ENCODE measurements around the gene COL6A2. TPM values are rescaled to one million over a fixed set of nuclear protein-coding genes. Genes with fewer than 3 reads are reported as not detected.

The COL6A2 gene
- total and polyA plus RNA-seq, 2 of the 4 experiments (the other 2 are of a cell fraction) = 208 to 1,065 TPM

DNA sequence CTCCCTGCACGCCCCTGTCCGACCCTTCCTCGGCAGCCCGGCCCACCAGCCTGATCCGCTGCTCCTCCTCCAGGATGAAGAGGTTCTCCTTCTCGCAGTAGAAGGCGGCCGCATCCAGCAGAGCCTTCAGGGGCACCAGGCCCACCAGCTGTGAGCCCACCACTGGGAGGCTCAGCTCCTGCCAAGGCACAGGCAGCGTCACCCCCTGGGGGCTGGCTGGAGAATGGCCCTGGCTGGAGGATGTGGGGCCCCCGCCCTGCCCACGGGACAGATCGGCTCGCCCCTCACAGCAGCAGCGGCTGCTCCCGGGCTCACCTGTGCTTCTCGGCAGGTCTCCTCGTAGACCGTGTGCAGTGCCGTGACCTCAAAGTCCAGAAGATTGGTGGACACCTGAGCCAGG, 52.2 kb downstream of the COL6A2 start:
- no peak for TF ChIP-seq RCOR1 (IDR thresholded peaks at IDR 0.05; ENCODE audit: insufficient replicate concordance, low read length)
- TF ChIP-seq CEBPB (IDR thresholded peaks at IDR 0.05; ENCODE audit: low read depth, low read length) = no peak
- TF ChIP-seq SMC3 (IDR thresholded peaks at IDR 0.05; ENCODE audit: low read depth, low read length) = no peak
- TF ChIP-seq FOS (IDR thresholded peaks at IDR 0.05; ENCODE audit: low read depth, low read length) = no peak
- TF ChIP-seq MAFK (IDR thresholded peaks at IDR 0.05; ENCODE audit: low read depth, low read length) = no peak
- TF ChIP-seq, protein P1, sequence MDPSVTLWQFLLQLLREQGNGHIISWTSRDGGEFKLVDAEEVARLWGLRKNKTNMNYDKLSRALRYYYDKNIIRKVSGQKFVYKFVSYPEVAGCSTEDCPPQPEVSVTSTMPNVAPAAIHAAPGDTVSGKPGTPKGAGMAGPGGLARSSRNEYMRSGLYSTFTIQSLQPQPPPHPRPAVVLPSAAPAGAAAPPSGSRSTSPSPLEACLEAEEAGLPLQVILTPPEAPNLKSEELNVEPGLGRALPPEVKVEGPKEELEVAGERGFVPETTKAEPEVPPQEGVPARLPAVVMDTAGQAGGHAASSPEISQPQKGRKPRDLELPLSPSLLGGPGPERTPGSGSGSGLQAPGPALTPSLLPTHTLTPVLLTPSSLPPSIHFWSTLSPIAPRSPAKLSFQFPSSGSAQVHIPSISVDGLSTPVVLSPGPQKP (IDR thresholded peaks at IDR 0.05; ENCODE audit: borderline replicate concordance, low read depth, low read length) = no peak
- TF ChIP-seq NFE2L2 (IDR thresholded peaks at IDR 0.05; ENCODE audit: low read depth, low read length) = no peak
- TF ChIP-seq, protein P2, sequence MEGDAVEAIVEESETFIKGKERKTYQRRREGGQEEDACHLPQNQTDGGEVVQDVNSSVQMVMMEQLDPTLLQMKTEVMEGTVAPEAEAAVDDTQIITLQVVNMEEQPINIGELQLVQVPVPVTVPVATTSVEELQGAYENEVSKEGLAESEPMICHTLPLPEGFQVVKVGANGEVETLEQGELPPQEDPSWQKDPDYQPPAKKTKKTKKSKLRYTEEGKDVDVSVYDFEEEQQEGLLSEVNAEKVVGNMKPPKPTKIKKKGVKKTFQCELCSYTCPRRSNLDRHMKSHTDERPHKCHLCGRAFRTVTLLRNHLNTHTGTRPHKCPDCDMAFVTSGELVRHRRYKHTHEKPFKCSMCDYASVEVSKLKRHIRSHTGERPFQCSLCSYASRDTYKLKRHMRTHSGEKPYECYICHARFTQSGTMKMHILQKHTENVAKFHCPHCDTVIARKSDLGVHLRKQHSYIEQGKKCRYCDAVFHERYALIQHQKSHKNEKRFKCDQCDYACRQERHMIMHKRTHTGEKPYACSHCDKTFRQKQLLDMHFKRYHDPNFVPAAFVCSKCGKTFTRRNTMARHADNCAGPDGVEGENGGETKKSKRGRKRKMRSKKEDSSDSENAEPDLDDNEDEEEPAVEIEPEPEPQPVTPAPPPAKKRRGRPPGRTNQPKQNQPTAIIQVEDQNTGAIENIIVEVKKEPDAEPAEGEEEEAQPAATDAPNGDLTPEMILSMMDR (conservative IDR thresholded peaks at IDR 0.05; ENCODE audit: low read depth, low read length) = no peak
- no peak for TF ChIP-seq RFX5 (IDR thresholded peaks at IDR 0.05; ENCODE audit: low read depth, low read length)
- TF ChIP-seq, protein P3, sequence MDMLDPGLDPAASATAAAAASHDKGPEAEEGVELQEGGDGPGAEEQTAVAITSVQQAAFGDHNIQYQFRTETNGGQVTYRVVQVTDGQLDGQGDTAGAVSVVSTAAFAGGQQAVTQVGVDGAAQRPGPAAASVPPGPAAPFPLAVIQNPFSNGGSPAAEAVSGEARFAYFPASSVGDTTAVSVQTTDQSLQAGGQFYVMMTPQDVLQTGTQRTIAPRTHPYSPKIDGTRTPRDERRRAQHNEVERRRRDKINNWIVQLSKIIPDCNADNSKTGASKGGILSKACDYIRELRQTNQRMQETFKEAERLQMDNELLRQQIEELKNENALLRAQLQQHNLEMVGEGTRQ (IDR thresholded peaks at IDR 0.05; ENCODE audit: low read depth, low read length) = no peak
- no peak for TF ChIP-seq MAZ (IDR thresholded peaks at IDR 0.05; ENCODE audit: borderline replicate concordance, low read depth, low read length)
- TF ChIP-seq CHD1 (IDR thresholded peaks at IDR 0.05; ENCODE audit: low read depth, low read length) = no peak
- no peak for TF ChIP-seq POLR2A (IDR thresholded peaks at IDR 0.05; ENCODE audit: low read depth, low read length)
- TF ChIP-seq BHLHE40 (IDR thresholded peaks at IDR 0.05; ENCODE audit: low read depth, low read length) = no peak
- no peak for TF ChIP-seq MXI1 (IDR thresholded peaks at IDR 0.05; ENCODE audit: borderline replicate concordance, low read depth, low read length)
- no peak for TF ChIP-seq RAD21 (IDR thresholded peaks at IDR 0.05; ENCODE audit: low read length)
- no peak for ATAC-seq (ENCODE audit: low read depth)
- intact Hi-C loops (cut with micrococcal nuclease) (no loop called here), dilution Hi-C loops (cut with HindIII; ENCODE audit: low sequenced_read_pairs, unreplicated experiment) (no loop called here), in situ Hi-C loops (cut with MboI; ENCODE audit: low sequenced_read_pairs) (no loop called here)
- Histone ChIP-seq H2AK5ac (ENCODE audit: low read depth, low read length) (no peak overlapping the region), H3K27me3 (ENCODE audit: control insufficient read depth, insufficient read depth, low read length) (no peaks in the 10 kb centered on the region), H3K36me3 (ENCODE audit: control insufficient read depth, insufficient read depth, low read length) (no peaks in the 10 kb centered on the region), H4K5ac (ENCODE audit: low read depth, low read length) (no peak overlapping the region), H3K4me2 (ENCODE audit: low read depth, low read length) (no peak overlapping the region), H3K18ac (ENCODE audit: low read depth, low read length) (no peak overlapping the region), H3K4me3 (ENCODE audit: insufficient read depth, low read depth, low read length) (no peak overlapping the region), H3K56ac (ENCODE audit: extremely low read depth, insufficient read depth, low read length) (no peak overlapping the region), H2BK5ac (ENCODE audit: low read depth, low read length, poor library complexity, severe bottlenecking) (no peak overlapping the region), H2BK20ac (ENCODE audit: low read depth, low read length) (no peak overlapping the region), H4K91ac (ENCODE audit: insufficient read depth, low read depth, low read length) (no peak overlapping the region), H3K9me3 (ENCODE audit: control insufficient read depth, insufficient read depth, low read length) (no peaks in the 10 kb centered on the region), H3K27ac (ENCODE audit: insufficient read depth, low read length) (no peak overlapping the region), H4K20me1 (ENCODE audit: insufficient read depth, low read length) (no peaks in the 10 kb centered on the region), H2BK15ac (ENCODE audit: low read depth, low read length) (no peak overlapping the region), H3K79me1 (ENCODE audit: low read depth in 1 of 2, low read length in 2 of 2) (no peaks in the 10 kb centered on the region), H3K4ac (ENCODE audit: low read depth, low read length) (no peak overlapping the region), H4K8ac (ENCODE audit: low read depth in 2 of 2, low read length in 2 of 2) (no peak overlapping the region), H2AFZ (replicated peaks; ENCODE audit: low read length, poor library complexity) (no peak overlapping the region), H3K4me1 (ENCODE audit: control insufficient read depth, insufficient read depth, low read length) (peaks cover 2% of the 10 kb centered on the region), H3K23ac (ENCODE audit: low read depth, low read length) (no peak overlapping the region), H3K14ac (replicated peaks; ENCODE audit: low read depth, low read length) (no peak overlapping the region), H2BK120ac (ENCODE audit: low read depth, low read length) (no peak overlapping the region), H2AK9ac (replicated peaks; ENCODE audit: low read depth, low read length, poor library complexity) (no peak overlapping the region), H3K9me1 (ENCODE audit: insufficient read depth, low read length) (no peaks in the 10 kb centered on the region), H3K9ac (ENCODE audit: low read depth, low read length) (no peak overlapping the region)
- no TSS peak for BruUV-seq (replicated peaks)
- ChIA-PET CTCF (no interaction called here), POLR2A (ENCODE audit: unreplicated experiment) (no interaction called here)
- no peak for DNase-seq
- WGBS, 2 experiments (ENCODE audit: extremely low coverage in 2 of 2, insufficient read length in 1 of 2) = 82% methylated on average over 13 of the region's 19 CpGs; no CpG with 5 or more reads in 1 of the 2 experiments
